Lower leg skin (tissue), 3 donors: ENCODE results near the gene NOTCH3.

Experiments used
- CTCF ChIP-seq, 3 donors: fragments of 450-650 bp; IDR thresholded peaks; one replicate each; pipeline ENCODE4 v1.5.1; 2016; ENCODE audit warnings: antibody characterized with exemption in 3 of 3, mild to moderate bottlenecking in 3 of 3, moderate library complexity in 2 of 3
- POLR2A ChIP-seq, 2 donors: fragments of 450-650 bp; IDR thresholded peaks; one replicate each; pipeline ENCODE4 v1.6.1; 2016 to 2017; ENCODE audit warnings: antibody characterized with exemption in 2 of 2, mild to moderate bottlenecking in 1 of 2, moderate library complexity in 1 of 2

- TF ChIP-seq POLR2A (IDR thresholded peaks at IDR 0.05) (no peak), CTCF (IDR thresholded peaks at IDR 0.05) (no peak)
These were observed 13.5 kb downstream of the NOTCH3 start for GRCh38 chr19:15187026-15188007.
